A549 (cell line): ENCODE results near the gene MYH11. TPM values are rescaled to one million over a fixed set of nuclear protein-coding genes. Genes with fewer than 3 reads are reported as not detected.

Experiments
- BCL3 ChIP-seq: fragments of >200 bp; sonication (Bioruptor Twin); formaldehyde crosslinking; IDR thresholded peaks from 3 replicates; pipeline ENCODE4 v1.6.1; 2016
- CBX2 ChIP-seq: fragments of 200-600 bp; sonication (generic); IDR thresholded peaks from 2 replicates; pipeline ENCODE4 v1.6.1; 2016; ENCODE audit warnings: low read depth, mild to moderate bottlenecking, borderline replicate concordance
- CHD2 ChIP-seq: fragments of 150-350 bp; IDR thresholded peaks from 2 replicates; pipeline ENCODE4 v1.6.1; 2014; ENCODE audit warnings: low read length; ENCODE audit not compliant: partially characterized antibody
- CHD4 ChIP-seq: fragments of 200-600 bp; sonication (generic); IDR thresholded peaks from 2 replicates; pipeline ENCODE4 v1.6.1; 2016; ENCODE audit warnings: antibody characterized with exemption, mild to moderate bottlenecking, borderline replicate concordance
- CTCF ChIP-seq: fragments of >200 bp; sonication (Bioruptor Twin); formaldehyde crosslinking; IDR thresholded peaks from 3 replicates; pipeline ENCODE4 v1.5.1; 2016
- EHF ChIP-seq: fragments of 250-450 bp; sonication (Bioruptor Pico); IDR thresholded peaks from 2 replicates; pipeline ENCODE4 v1.5.0; 2020; ENCODE audit warnings: mild to moderate bottlenecking
- EHMT2 ChIP-seq: fragments of 200-600 bp; sonication (generic); IDR thresholded peaks from 2 replicates; pipeline ENCODE4 v1.6.1; 2016; ENCODE audit warnings: antibody characterized with exemption, low read depth, mild to moderate bottlenecking, moderate library complexity
- ESRRA ChIP-seq: fragments of 150-350 bp; IDR thresholded peaks from 2 replicates; pipeline ENCODE4 v1.6.1; 2014; ENCODE audit warnings: mild to moderate bottlenecking, low read length, borderline replicate concordance
- FOSB ChIP-seq: fragments of 250-450 bp; sonication (Bioruptor Pico); IDR thresholded peaks from 2 replicates; pipeline ENCODE4 v1.5.0; 2020; ENCODE audit warnings: mild to moderate bottlenecking, moderate library complexity
- HDAC2 ChIP-seq: fragments of 200-600 bp; sonication (generic); IDR thresholded peaks from 2 replicates; pipeline ENCODE4 v1.6.1; 2016
- HOXA7 ChIP-seq: fragments of 250-450 bp; sonication (Bioruptor Pico); IDR thresholded peaks from 2 replicates; pipeline ENCODE4 v1.5.0; 2020; ENCODE audit warnings: mild to moderate bottlenecking, moderate library complexity
- HOXB13 ChIP-seq: fragments of 250-450 bp; sonication (Bioruptor Pico); IDR thresholded peaks from 2 replicates; pipeline ENCODE4 v1.5.0; 2020; ENCODE audit warnings: low read depth, mild to moderate bottlenecking, moderate library complexity
- HOXB5 ChIP-seq: fragments of 250-450 bp; sonication (Bioruptor Pico); IDR thresholded peaks from 2 replicates; pipeline ENCODE4 v1.5.0; 2020; ENCODE audit warnings: mild to moderate bottlenecking, moderate library complexity
- JUN ChIP-seq, 2 experiments: fragments of >200 bp; sonication (Bioruptor Twin); formaldehyde crosslinking; IDR thresholded peaks; 2 replicates in 1 of 2; 3 replicates in 1 of 2; pipeline ENCODE4 v1.6.1; 2016 to 2017
- JUNB ChIP-seq: fragments of >200 bp; sonication (Bioruptor Twin); formaldehyde crosslinking; IDR thresholded peaks from 2 replicates; pipeline ENCODE4 v1.6.1; 2016
- KDM1A ChIP-seq: fragments of 200-600 bp; sonication (generic); IDR thresholded peaks from 2 replicates; pipeline ENCODE4 v1.6.1; 2016; ENCODE audit warnings: low read depth, mild to moderate bottlenecking
- KDM5A ChIP-seq: fragments of 200-600 bp; sonication (generic); IDR thresholded peaks from 2 replicates; pipeline ENCODE4 v1.6.1; 2016; ENCODE audit warnings: antibody characterized with exemption, mild to moderate bottlenecking
- MAFK ChIP-seq: fragments of 450-650 bp; IDR thresholded peaks from 2 replicates; pipeline ENCODE4 v1.6.1; 2014; ENCODE audit not compliant: partially characterized antibody
- MYC ChIP-seq: IDR thresholded peaks from 2 replicates; pipeline ENCODE4 v1.6.1; 2012; ENCODE audit warnings: mild to moderate bottlenecking, inconsistent platforms, low read length, improper control_type of control experiment, borderline replicate concordance
- NFE2L2 ChIP-seq: fragments of 150-350 bp; conservative IDR thresholded peaks from 2 replicates; pipeline ENCODE4 v1.6.1; 2014; ENCODE audit warnings: low read length
- NPAS2 ChIP-seq: fragments of 250-450 bp; sonication (Bioruptor Pico); IDR thresholded peaks from 2 replicates; pipeline ENCODE4 v1.8.0; 2022; ENCODE audit warnings: mild to moderate bottlenecking, moderate library complexity, borderline replicate concordance
- NR3C1 ChIP-seq: fragments of >200 bp; sonication (Bioruptor Twin); formaldehyde crosslinking; IDR thresholded peaks from 3 replicates; pipeline ENCODE4 v1.6.1; 2017
- PHF8 ChIP-seq: fragments of 200-600 bp; sonication (generic); IDR thresholded peaks from 2 replicates; pipeline ENCODE4 v1.6.1; 2016; ENCODE audit warnings: low read depth, mild to moderate bottlenecking, antibody characterized with exemption, moderate library complexity, borderline replicate concordance
- RAD21 ChIP-seq, 2 experiments: fragments of >200 bp in 1 of 2; sonication (Bioruptor Twin) in 1 of 2; formaldehyde crosslinking in 1 of 2; IDR thresholded peaks in 1 of 2; conservative IDR thresholded peaks in 1 of 2; 2 replicates in 1 of 2; 3 replicates in 1 of 2; pipeline ENCODE4 v1.6.1; 2012 to 2018; ENCODE audit warnings: inconsistent platforms in 1 of 2
- RARB ChIP-seq: fragments of 250-450 bp; sonication (Bioruptor Pico); IDR thresholded peaks from 2 replicates; pipeline ENCODE4 v1.8.0; 2021; ENCODE audit warnings: mild to moderate bottlenecking, moderate library complexity
- RCOR1 ChIP-seq: fragments of 150-350 bp; IDR thresholded peaks from 2 replicates; pipeline ENCODE4 v1.6.1; 2014; ENCODE audit warnings: antibody characterized with exemption, low read length, low read depth
- RFX5 ChIP-seq: fragments of 450-650 bp; IDR thresholded peaks from 2 replicates; pipeline ENCODE4 v1.7.1; 2014; ENCODE audit warnings: antibody characterized with exemption, mild to moderate bottlenecking, moderate library complexity
- RNF2 ChIP-seq: fragments of 200-600 bp; sonication (generic); IDR thresholded peaks from 2 replicates; pipeline ENCODE4 v1.6.1; 2016; ENCODE audit warnings: low read depth, mild to moderate bottlenecking, antibody characterized with exemption, moderate library complexity, borderline replicate concordance
- SMC3 ChIP-seq: fragments of >200 bp; sonication (Bioruptor Twin); formaldehyde crosslinking; IDR thresholded peaks from 3 replicates; pipeline ENCODE4 v1.6.1; 2018; ENCODE audit warnings: inconsistent platforms
- SREBF2 ChIP-seq: fragments of 450-650 bp; IDR thresholded peaks from 2 replicates; pipeline ENCODE4 v1.6.1; 2014; ENCODE audit warnings: mild to moderate bottlenecking, moderate library complexity
- TFCP2L1 ChIP-seq: fragments of 250-450 bp; sonication (Bioruptor Pico); IDR thresholded peaks from 2 replicates; pipeline ENCODE4 v1.5.0; 2021; ENCODE audit warnings: mild to moderate bottlenecking
- USF2 ChIP-seq: fragments of 450-650 bp; IDR thresholded peaks from 2 replicates; pipeline ENCODE4 v1.6.1; 2014; ENCODE audit warnings: antibody characterized with exemption
- ZC3H11A ChIP-seq: fragments of 450-650 bp; IDR thresholded peaks from 2 replicates; pipeline ENCODE4 v1.6.1; 2014; ENCODE audit warnings: antibody characterized with exemption, mild to moderate bottlenecking
- ZNF302 ChIP-seq: fragments of 250-450 bp; sonication (Bioruptor Pico); IDR thresholded peaks from 2 replicates; pipeline ENCODE4 v1.9.0; 2021; ENCODE audit warnings: inconsistent platforms, mild to moderate bottlenecking, moderate library complexity
- ZSCAN20 ChIP-seq: fragments of 250-450 bp; sonication (Bioruptor Pico); IDR thresholded peaks from 2 replicates; pipeline ENCODE4 v1.8.0; 2022; ENCODE audit warnings: mild to moderate bottlenecking, moderate library complexity
- polyA plus RNA-seq, 4 experiments: library from polyadenylated mRNA; depleted of rRNA in 3 of 4; stranded (reverse); fragments of >200 nt; fragmentation: RNase III in 1 of 4; extraction: RNeasy Plus Mini Kit Qiagen cat#74134 plus additional on column Dnase treatment in 1 of 4; gene quantifications; 2 replicates in 3 of 4; 3 replicates in 1 of 4; pipeline ENCODE4 v1.2.3, GENCODE V29; 2011 to 2017
- TF ChIP-seq, protein P1 (sequence below): fragments of 150-350 bp; IDR thresholded peaks from 2 replicates; pipeline ENCODE4 v1.6.1; 2014; ENCODE audit warnings: low read depth, mild to moderate bottlenecking, low read length
- TF ChIP-seq, protein P2 (sequence below): fragments of 250-450 bp; sonication (Bioruptor Pico); IDR thresholded peaks from 2 replicates; pipeline ENCODE4 v1.5.0; 2020; ENCODE audit warnings: low read depth, mild to moderate bottlenecking, moderate library complexity
- TF ChIP-seq, protein P3 (sequence below): fragments of 250-450 bp; sonication (Bioruptor Pico); IDR thresholded peaks from 2 replicates; pipeline ENCODE4 v1.5.0; 2021; ENCODE audit warnings: mild to moderate bottlenecking, moderate library complexity, borderline replicate concordance

Gene MYH11
- polyA plus RNA-seq, 2 of the 4 experiments (the other 2 are of a cell fraction) = 0.03 to 0.09 TPM

- 0 out of 5 replicates have a peak, but pooled peaks of 1 of the 2 experiments have one; percentile 24 for TF ChIP-seq JUN (IDR thresholded peaks at IDR 0.05)
- no peak for TF ChIP-seq CHD2
- TF ChIP-seq RCOR1 = no peak
- no peak for TF ChIP-seq NPAS2
- no peak for TF ChIP-seq HDAC2
- no peak for TF ChIP-seq CBX2
- TF ChIP-seq CTCF = peak; percentile 75
- TF ChIP-seq ZSCAN20 (CRISPR knock-in tag) = no peak
- TF ChIP-seq, protein P1, sequence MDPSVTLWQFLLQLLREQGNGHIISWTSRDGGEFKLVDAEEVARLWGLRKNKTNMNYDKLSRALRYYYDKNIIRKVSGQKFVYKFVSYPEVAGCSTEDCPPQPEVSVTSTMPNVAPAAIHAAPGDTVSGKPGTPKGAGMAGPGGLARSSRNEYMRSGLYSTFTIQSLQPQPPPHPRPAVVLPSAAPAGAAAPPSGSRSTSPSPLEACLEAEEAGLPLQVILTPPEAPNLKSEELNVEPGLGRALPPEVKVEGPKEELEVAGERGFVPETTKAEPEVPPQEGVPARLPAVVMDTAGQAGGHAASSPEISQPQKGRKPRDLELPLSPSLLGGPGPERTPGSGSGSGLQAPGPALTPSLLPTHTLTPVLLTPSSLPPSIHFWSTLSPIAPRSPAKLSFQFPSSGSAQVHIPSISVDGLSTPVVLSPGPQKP = no peak
- no peak for TF ChIP-seq RFX5
- TF ChIP-seq USF2 = peak; percentile 51
- TF ChIP-seq NR3C1 = no peak
- TF ChIP-seq ZC3H11A = no peak
- no peak for TF ChIP-seq KDM5A
- no peak for TF ChIP-seq HOXB13 (CRISPR knock-in tag)
- TF ChIP-seq, protein P2, sequence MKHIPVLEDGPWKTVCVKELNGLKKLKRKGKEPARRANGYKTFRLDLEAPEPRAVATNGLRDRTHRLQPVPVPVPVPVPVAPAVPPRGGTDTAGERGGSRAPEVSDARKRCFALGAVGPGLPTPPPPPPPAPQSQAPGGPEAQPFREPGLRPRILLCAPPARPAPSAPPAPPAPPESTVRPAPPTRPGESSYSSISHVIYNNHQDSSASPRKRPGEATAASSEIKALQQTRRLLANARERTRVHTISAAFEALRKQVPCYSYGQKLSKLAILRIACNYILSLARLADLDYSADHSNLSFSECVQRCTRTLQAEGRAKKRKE (CRISPR knock-in tag) = no peak
- TF ChIP-seq TFCP2L1 = no peak
- no peak for TF ChIP-seq HOXA7
- TF ChIP-seq MAFK = no peak
- TF ChIP-seq RAD21 (conservative IDR thresholded peaks at IDR 0.05 in 1 of 2, IDR thresholded peaks at IDR 0.05 in 1 of 2) = peak; percentile 83 to 85
- TF ChIP-seq ESRRA = no peak
- no peak for TF ChIP-seq PHF8
- TF ChIP-seq CHD4 = no peak
- no peak for TF ChIP-seq BCL3
- no peak for TF ChIP-seq RNF2
- TF ChIP-seq EHMT2 = no peak
- TF ChIP-seq SREBF2 = no peak
- TF ChIP-seq EHF = no peak
- no peak for TF ChIP-seq JUNB
- TF ChIP-seq NFE2L2 = no peak
- no peak for TF ChIP-seq KDM1A
- TF ChIP-seq RARB (CRISPR knock-in tag) = no peak
- no peak for TF ChIP-seq FOSB
- no peak for TF ChIP-seq HOXB5
- TF ChIP-seq MYC = no peak
- TF ChIP-seq ZNF302 (CRISPR knock-in tag) = no peak
- peak; percentile 84 for TF ChIP-seq SMC3
- TF ChIP-seq, protein P3, sequence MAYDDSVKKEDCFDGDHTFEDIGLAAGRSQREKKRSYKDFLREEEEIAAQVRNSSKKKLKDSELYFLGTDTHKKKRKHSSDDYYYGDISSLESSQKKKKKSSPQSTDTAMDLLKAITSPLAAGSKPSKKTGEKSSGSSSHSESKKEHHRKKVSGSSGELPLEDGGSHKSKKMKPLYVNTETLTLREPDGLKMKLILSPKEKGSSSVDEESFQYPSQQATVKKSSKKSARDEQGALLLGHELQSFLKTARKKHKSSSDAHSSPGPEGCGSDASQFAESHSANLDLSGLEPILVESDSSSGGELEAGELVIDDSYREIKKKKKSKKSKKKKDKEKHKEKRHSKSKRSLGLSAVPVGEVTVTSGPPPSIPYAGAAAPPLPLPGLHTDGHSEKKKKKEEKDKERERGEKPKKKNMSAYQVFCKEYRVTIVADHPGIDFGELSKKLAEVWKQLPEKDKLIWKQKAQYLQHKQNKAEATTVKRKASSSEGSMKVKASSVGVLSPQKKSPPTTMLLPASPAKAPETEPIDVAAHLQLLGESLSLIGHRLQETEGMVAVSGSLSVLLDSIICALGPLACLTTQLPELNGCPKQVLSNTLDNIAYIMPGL (CRISPR knock-in tag) = no peak
These were observed 18.0 kb upstream of the MYH11 start (continued) for GRCh38 chr16:15874745-15875314.
